Right atrium auricular region (tissue), 2 donors: ENCODE data around the gene PARP14. TPM values are rescaled to one million over a fixed set of nuclear protein-coding genes. Genes with fewer than 3 reads are reported as not detected.

Experiments used
- DNase-seq: peaks from one replicate; pipeline ENCODE4 v3.0.0-alpha.2; 2019; ENCODE audit warnings: low spot score
- H3K27ac ChIP-seq, 2 donors: fragments of 200-600 bp; sonication (generic); 1 replicate in 1 of 2; 2 replicates in 1 of 2; pipeline ENCODE4 v1.5.1; 2016 to 2019
- H3K27me3 ChIP-seq, 2 donors: fragments of 200-600 bp; sonication (generic); one replicate each; pipeline versions ENCODE4 v1.5.1 to v1.6.0; 2017 to 2019
- H3K36me3 ChIP-seq: fragments of 200-600 bp; sonication (generic); one replicate; pipeline ENCODE4 v1.5.1; 2016
- H3K4me1 ChIP-seq, 2 donors: fragments of 200-600 bp; sonication (generic); one replicate each; pipeline versions ENCODE4 v1.5.1 to v1.6.0; 2017 to 2019
- H3K4me3 ChIP-seq, 2 donors: fragments of 200-600 bp; sonication (generic); 1 replicate in 1 of 2; 2 replicates in 1 of 2; pipeline ENCODE4 v1.5.1; 2017 to 2019; ENCODE audit warnings: mild to moderate bottlenecking in 1 of 2, moderate library complexity in 1 of 2
- H3K9me3 ChIP-seq, 2 donors: fragments of 200-600 bp; sonication (generic); one replicate each; pipeline ENCODE4 v1.5.1; 2019
- CTCF ChIP-seq, 2 donors: fragments of 200-600 bp; sonication (generic); IDR thresholded peaks; one replicate each; pipeline ENCODE4 v1.5.1; 2019; ENCODE audit warnings: antibody characterized with exemption in 2 of 2
- total RNA-seq, 2 donors: library from RNA; depleted of rRNA; stranded (reverse); fragments of >200 nt; gene quantifications; one replicate each; pipeline ENCODE4 v1.1.0, GENCODE V29; 2016

Gene PARP14
- total RNA-seq, 2 donors from 2014 or later, result 9.5 to 13.5 TPM

- H3K36me3 ChIP-seq, result peaks cover 4% of the 10 kb centered on the region
- H3K27me3 ChIP-seq, result no peaks in the 10 kb centered on the region
- H3K27ac ChIP-seq, result no peak overlapping the region
- H3K4me3 ChIP-seq, result no peak overlapping the region
- DNase-seq, result no peak
- TF ChIP-seq CTCF (IDR thresholded peaks at IDR 0.05), result no peak
- no peaks in the 10 kb centered on the region for H3K9me3 ChIP-seq
- no peaks in the 10 kb centered on the region for H3K4me1 ChIP-seq
These were observed 93.4 kb downstream of the PARP14 start for GRCh38 chr3:122773944-122774509.

- H3K9me3 ChIP-seq, result no peaks in the 10 kb centered on the region
- no peak for TF ChIP-seq CTCF (IDR thresholded peaks at IDR 0.05)
- no peak for DNase-seq
- no peaks in the 10 kb centered on the region for H3K27me3 ChIP-seq
- no peaks in the 10 kb centered on the region for H3K4me1 ChIP-seq
- no peak overlapping the region for H3K27ac ChIP-seq
- no peak overlapping the region for H3K4me3 ChIP-seq
- H3K36me3 ChIP-seq, result peaks cover 4% of the 10 kb centered on the region
These were observed 93.9 kb downstream of the PARP14 start for GRCh38 chr3:122774564-122774963.

- H3K9me3 ChIP-seq, result no peaks in the 10 kb centered on the region
- TF ChIP-seq CTCF (IDR thresholded peaks at IDR 0.05), result no peak
- no peaks in the 10 kb centered on the region for H3K4me1 ChIP-seq
- H3K36me3 ChIP-seq, result peaks cover 4% of the 10 kb centered on the region
- H3K27ac ChIP-seq, result no peak overlapping the region
- no peaks in the 10 kb centered on the region for H3K27me3 ChIP-seq
- H3K4me3 ChIP-seq, result no peak overlapping the region
- DNase-seq, result no peak
These were observed 96.2 kb downstream of the PARP14 start for GRCh38 chr3:122776675-122777468.

GRCh38 chr3:122777563-122777962 lies 96.9 kb downstream of the PARP14 start:
- no peak overlapping the region for H3K4me3 ChIP-seq
- no peak for TF ChIP-seq CTCF (IDR thresholded peaks at IDR 0.05)
- no peak for DNase-seq
- no peak overlapping the region for H3K27ac ChIP-seq
- no peaks in the 10 kb centered on the region for H3K4me1 ChIP-seq
- no peaks in the 10 kb centered on the region for H3K9me3 ChIP-seq
- H3K36me3 ChIP-seq, result peaks cover 4% of the 10 kb centered on the region
- no peaks in the 10 kb centered on the region for H3K27me3 ChIP-seq

Other genes with a start within 250 kb of the PARP14 start
- gene KPNA1, start 165.9 kb upstream of the PARP14 start, total RNA-seq, result 10 to 100 TPM; 33.3 to 40.0 TPM
- gene PARP9, start 116.5 kb upstream of the PARP14 start, total RNA-seq, result 10 to 100 TPM in 1 of 2 donors, 1 to 10 TPM in 1; 9.2 to 14.5 TPM
- 10 to 100 TPM in 1 of 2 donors, 1 to 10 TPM in 1; 8.6 to 12.1 TPM for gene DTX3L, start 116.5 kb upstream of the PARP14 start, total RNA-seq
- gene PARP15, start 103.2 kb upstream of the PARP14 start, total RNA-seq, result 1 to 10 TPM; 1.1 to 1.7 TPM
- 1 to 10 TPM; 3.0 to 4.0 TPM for gene HSPBAP1, start 113.0 kb downstream of the PARP14 start, total RNA-seq
- gene SLC49A4, start 114.2 kb downstream of the PARP14 start, total RNA-seq, result 10 to 100 TPM; 22.9 to 25.7 TPM